Upper lobe of right lung (tissue), 1 donor: Measurements from ENCODE around the gene KDM2B. TPM values are rescaled to one million over a fixed set of nuclear protein-coding genes. Genes with fewer than 3 reads are reported as not detected.

Source experiments
- ATAC-seq: fragments of 200-7000 bp; cut with Tn5 transposase; one replicate; pipeline ENCODE4 v1.9.1; 2020; ENCODE audit warnings: mild to moderate bottlenecking, moderate library complexity
- DNase-seq: peaks from one replicate; pipeline ENCODE4 v3.0.0-alpha.2; 2020
- H3K27ac ChIP-seq: fragments of 200-600 bp; one replicate; pipeline ENCODE4 v1.8.0; 2022
- H3K27me3 ChIP-seq: fragments of 200-600 bp; one replicate; pipeline ENCODE4 v1.8.0; 2022; ENCODE audit warnings: mild to moderate bottlenecking
- H3K36me3 ChIP-seq: fragments of 200-600 bp; one replicate; pipeline ENCODE4 v1.8.0; 2022
- H3K4me1 ChIP-seq: fragments of 200-600 bp; one replicate; pipeline ENCODE4 v1.8.0; 2022
- H3K4me3 ChIP-seq: fragments of 200-600 bp; one replicate; pipeline ENCODE4 v1.8.0; 2022; ENCODE audit warnings: mild to moderate bottlenecking
- H3K9me3 ChIP-seq: fragments of 200-600 bp; one replicate; pipeline ENCODE4 v1.8.0; 2022
- intact Hi-C: fragments of 100-400 bp; cut with DNase I; formaldehyde crosslinking; loops from one replicate; pipeline ENCODE4 v1.11.0; 2022
- total RNA-seq: library from RNA; stranded (reverse); fragmentation: NEBNext Ultra II Directional; extraction: Animal tissue kit (Norgen Biotek cat#: 25700); gene quantifications from one replicate; pipeline ENCODE4 v1.2.1, GENCODE V29; 2021
- TF ChIP-seq, protein P1 (sequence below): fragments of 200-600 bp; IDR thresholded peaks from one replicate; pipeline ENCODE4 v1.8.0; 2022; ENCODE audit warnings: antibody characterized with exemption
- donor health status: DM: no; HTN: yes; CAD: no; lungs with severe emphysema.

The KDM2B gene
- total RNA-seq, 1 donor from 2014 or later, result 35.4 TPM

DNA sequence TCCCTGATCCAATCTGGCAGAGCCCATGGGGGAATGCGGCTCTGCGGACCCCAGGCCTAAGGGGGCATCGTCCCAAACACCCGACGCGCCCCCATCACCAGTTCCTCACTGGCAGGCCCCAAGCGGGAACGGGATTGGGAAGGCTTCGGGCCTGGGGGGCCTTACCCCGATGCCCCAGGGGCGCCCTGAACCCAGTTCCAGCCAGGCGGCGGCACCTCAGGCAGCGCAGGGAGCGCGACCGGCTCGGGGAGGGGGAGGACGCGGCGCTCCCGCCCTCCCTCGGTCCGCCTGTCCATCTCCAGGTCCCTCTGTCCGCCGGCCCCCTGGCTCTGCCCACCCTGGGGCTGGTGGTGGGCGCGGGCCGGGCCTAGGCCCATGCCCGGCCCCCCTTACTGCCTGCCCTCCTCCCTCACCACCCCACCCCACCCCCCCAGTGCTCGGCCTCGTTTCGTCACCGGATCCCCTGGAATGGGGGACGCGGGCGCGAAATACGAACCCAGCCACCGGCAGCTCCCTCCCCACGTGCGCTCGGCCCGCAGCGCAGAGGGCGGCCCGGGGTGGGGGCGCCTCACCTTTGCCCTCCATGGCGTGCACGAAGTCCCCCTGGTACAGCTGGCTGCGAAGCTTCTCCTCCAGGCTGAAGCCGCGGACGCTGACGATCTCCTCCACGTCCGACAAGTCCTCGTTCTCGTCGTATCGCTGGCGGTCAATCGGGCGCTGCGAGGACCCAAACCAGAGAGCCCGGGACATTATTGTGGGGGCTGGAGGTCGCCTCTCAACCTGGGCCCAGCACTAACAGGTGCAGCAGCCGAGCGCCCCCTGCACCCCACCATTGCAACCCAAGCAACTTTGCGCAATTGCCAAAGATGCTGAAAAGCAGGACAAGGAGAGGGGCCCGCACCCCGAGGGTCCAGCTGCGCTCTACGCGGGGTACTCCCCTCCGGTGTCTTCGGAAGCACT is 2.3 kb downstream of the KDM2B start:
- peak overlapping the region; percentile 87 for H3K27ac ChIP-seq
- peaks cover 48% of the 10 kb centered on the region for H3K4me1 ChIP-seq
- no peaks in the 10 kb centered on the region for H3K27me3 ChIP-seq
- DNase-seq (no peak), ATAC-seq (peak; percentile 1)
- no peaks in the 10 kb centered on the region for H3K9me3 ChIP-seq
- TF ChIP-seq, protein P1, sequence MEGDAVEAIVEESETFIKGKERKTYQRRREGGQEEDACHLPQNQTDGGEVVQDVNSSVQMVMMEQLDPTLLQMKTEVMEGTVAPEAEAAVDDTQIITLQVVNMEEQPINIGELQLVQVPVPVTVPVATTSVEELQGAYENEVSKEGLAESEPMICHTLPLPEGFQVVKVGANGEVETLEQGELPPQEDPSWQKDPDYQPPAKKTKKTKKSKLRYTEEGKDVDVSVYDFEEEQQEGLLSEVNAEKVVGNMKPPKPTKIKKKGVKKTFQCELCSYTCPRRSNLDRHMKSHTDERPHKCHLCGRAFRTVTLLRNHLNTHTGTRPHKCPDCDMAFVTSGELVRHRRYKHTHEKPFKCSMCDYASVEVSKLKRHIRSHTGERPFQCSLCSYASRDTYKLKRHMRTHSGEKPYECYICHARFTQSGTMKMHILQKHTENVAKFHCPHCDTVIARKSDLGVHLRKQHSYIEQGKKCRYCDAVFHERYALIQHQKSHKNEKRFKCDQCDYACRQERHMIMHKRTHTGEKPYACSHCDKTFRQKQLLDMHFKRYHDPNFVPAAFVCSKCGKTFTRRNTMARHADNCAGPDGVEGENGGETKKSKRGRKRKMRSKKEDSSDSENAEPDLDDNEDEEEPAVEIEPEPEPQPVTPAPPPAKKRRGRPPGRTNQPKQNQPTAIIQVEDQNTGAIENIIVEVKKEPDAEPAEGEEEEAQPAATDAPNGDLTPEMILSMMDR, result no peak
- peaks cover 7% of the 10 kb centered on the region for H3K36me3 ChIP-seq
- intact Hi-C loops, result no loop called here
- peak overlapping the region; percentile 71 for H3K4me3 ChIP-seq

DNA sequence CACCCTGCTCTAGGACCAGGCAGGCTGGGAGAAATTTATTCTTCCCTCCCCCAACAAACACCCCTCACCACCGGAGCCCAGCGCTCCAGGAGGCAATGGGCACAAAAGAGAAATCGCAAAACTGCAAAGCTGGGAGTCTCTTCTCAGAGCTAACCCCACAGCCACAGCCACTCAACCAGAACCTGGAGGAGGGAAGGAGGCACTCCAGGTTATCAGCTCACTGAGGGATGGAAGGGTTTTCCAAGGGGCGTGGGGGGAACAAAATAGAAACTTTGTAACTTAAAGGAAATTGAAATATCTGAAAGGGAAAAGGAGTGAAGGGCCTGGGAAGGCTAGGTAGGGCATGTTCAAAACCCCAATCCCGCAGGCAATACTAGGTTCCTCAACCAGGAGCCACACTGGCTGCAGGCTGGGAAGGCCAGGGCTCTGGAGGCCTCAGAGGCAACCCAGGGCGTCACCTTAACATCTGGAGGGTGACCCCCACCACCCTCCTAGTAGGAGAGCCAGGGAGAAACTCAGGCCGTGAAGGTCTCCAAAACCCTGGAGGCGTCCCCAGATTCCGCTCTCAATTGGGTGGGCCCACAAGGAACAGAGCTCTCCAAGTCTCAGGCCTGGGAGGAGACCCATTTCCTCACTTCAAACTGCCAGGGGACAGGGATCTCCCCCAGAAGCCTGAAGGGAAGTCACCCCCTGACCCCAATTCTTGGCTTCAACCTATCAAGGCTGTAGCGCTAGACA is 3.2 kb downstream of the KDM2B start:
- no peak for ATAC-seq
- H3K27ac ChIP-seq, result peak overlapping the region; percentile 11
- no peak for DNase-seq
- no peaks in the 10 kb centered on the region for H3K9me3 ChIP-seq
- H3K27me3 ChIP-seq, result no peaks in the 10 kb centered on the region
- no peak overlapping the region for H3K4me3 ChIP-seq
- TF ChIP-seq, protein P1, result no peak
- intact Hi-C loops, result no loop called here
- H3K4me1 ChIP-seq, result peaks cover 46% of the 10 kb centered on the region
- peaks cover 7% of the 10 kb centered on the region for H3K36me3 ChIP-seq

DNA sequence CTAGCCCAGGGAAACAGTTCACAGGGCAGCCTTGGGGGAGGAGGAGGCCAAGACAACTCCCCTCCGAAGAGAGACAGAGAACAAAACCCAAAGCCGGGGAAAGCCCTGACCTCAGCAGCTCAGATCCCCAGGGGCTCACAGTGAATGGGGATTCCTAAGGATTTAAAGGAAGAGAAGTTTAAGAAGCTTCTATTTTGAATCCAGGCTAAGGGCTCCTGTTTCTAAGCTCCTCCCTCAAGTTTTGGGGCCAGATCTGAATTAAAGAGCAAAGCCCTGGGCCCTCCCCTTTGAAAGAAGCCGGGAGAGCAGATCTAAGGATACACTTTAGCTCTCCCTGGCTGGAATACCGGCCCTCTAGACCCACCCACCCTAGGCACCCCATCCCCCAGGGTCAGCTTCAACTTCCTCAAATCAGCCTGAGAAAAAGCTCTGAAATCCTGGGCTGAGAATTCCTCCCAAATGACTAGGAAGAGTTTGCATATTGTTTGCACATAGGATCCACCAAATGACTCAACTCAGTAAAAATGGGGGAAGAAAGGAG is 3.9 kb downstream of the KDM2B start:
- H3K27me3 ChIP-seq, result no peaks in the 10 kb centered on the region
- peaks cover 39% of the 10 kb centered on the region for H3K4me1 ChIP-seq
- H3K36me3 ChIP-seq, result peaks cover 7% of the 10 kb centered on the region
- no peak for DNase-seq
- no peak overlapping the region for H3K4me3 ChIP-seq
- H3K9me3 ChIP-seq, result no peaks in the 10 kb centered on the region
- no peak for ATAC-seq
- intact Hi-C loops, result no loop called here
- TF ChIP-seq, protein P1, result no peak
- H3K27ac ChIP-seq, result no peak overlapping the region

DNA sequence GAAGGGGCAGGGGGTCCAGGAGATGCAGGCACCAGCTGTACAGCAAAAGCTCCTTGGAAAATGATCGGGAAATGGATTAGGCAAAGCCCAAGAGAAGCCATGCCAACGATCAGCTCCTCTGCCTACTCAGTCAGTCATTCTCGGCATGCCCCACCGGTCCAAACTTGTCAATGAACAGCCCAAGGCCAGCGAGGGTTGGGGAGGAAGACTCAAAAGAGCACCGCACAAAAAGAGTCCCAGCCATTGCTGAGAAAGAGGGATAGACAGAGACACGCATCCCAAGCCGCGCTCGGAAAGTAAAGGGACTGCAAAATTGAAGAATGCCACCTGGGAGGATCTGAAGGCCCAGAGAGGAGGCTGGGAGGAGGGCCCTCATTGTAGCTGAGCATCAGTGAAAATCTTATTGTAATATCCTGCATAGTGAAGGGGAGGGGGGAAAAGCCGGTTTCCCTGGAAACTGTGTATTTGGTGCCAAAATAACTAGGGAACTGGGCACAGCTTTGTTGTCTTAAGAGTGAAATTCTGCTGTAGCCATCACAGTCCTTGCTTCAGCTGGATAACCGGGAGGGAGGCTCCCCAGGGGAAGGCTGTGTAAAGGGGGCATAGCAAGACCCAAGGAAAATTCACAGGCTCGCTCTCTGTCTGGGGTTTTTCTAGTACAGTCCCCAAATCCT is 4.7 kb downstream of the KDM2B start:
- intact Hi-C loops, result no loop called here
- DNase-seq (no peak), ATAC-seq (no peak)

DNA sequence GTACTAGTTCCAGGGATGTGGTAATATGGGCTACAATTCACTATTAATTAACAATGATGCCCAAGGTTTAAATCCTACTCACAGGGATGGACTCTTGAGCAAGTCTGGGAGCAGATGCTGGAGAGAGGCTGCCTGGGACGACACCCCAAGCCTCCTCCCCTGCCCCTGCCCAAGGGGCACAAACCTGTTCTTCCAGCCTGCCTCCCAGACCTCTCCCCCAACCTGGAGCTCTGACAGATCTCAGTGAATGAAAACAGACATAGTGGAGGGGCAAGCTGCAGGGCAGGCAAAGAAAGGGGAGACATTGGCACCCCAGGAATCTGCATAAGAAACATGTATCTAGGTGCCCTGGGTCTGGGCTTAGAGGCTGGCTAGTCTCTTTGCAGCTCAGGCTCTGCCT is 5.8 kb downstream of the KDM2B start:
- Histone ChIP-seq H3K27me3 (no peaks in the 10 kb centered on the region), H3K27ac (no peak overlapping the region), H3K9me3 (no peaks in the 10 kb centered on the region), H3K4me3 (no peak overlapping the region), H3K4me1 (peaks cover 25% of the 10 kb centered on the region), H3K36me3 (peaks cover 7% of the 10 kb centered on the region)
- intact Hi-C loops, result no loop called here
- DNase-seq (no peak), ATAC-seq (no peak)
- TF ChIP-seq, protein P1, result no peak

More for the DNA sequence above, 4.7 kb downstream of the KDM2B start:
- Histone ChIP-seq H3K4me3 (no peak overlapping the region), H3K36me3 (peaks cover 7% of the 10 kb centered on the region), H3K9me3 (no peaks in the 10 kb centered on the region), H3K27ac (no peak overlapping the region), H3K27me3 (no peaks in the 10 kb centered on the region), H3K4me1 (peaks cover 31% of the 10 kb centered on the region)
- TF ChIP-seq, protein P1, result no peak
